NCI-H748 (cell line): ENCODE results near the gene XRCC4.

ENCODE experiments used
- DNase-seq: peaks from one replicate; lab custom pipeline; 2025; ENCODE audit not compliant: unreplicated experiment; lab: John Stamatoyannopoulos, UW

The XRCC4 gene

DNA sequence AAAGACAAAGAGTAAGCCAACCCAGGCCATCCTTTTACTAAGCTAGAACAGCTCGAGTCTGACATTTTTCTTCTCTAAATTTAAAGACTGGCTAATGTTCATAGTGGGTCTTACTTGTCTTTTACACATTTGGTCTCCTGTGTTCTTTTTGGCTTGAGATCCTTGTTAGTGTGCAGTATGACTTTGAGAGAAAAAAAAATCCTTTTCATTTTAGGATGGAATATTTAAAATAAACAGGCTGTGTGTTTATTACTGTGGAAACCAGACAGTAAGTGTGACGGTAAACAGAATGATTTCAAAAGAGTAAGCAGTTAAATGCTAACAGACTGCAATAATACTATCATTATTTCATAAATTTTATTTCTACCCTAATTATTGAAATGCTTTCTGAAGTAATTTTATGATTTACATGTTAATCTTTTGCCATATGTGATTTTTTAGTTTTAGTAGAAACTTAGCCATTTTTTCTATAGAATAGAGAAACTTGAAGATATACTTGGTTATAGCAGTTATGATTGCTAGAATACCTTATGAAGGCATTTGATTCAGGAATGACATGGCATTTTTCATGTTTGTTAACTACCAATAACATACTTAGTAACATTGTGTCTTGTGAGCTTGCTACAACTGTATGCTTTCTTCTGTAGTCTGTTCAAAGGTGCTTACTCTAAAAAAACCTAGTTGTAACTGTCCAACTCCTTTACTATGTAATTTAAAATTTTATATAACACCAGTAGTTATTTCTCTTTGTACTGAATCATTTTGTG, 92.4 kb downstream of the XRCC4 start:
- no peak for DNase-seq

DNA sequence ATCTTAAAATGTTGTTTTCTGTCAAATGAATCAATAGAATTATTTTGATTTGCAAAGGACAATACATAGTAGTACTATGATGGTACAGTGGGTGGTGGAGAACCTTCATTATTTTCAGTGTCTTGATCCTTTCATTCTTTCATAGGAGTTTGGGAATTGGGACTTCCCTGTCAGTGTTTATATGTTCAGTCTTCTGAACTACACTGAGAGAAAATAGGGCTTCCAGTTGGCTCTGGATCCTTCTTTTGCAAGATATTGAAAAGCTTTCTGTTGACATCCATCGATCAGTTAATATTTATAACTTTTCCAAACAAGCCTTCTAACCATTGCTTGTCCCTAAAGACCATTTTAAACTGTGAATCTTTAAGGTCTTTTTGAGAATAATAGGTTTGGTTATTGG, 94.7 kb downstream of the XRCC4 start:
- no peak for DNase-seq

DNA sequence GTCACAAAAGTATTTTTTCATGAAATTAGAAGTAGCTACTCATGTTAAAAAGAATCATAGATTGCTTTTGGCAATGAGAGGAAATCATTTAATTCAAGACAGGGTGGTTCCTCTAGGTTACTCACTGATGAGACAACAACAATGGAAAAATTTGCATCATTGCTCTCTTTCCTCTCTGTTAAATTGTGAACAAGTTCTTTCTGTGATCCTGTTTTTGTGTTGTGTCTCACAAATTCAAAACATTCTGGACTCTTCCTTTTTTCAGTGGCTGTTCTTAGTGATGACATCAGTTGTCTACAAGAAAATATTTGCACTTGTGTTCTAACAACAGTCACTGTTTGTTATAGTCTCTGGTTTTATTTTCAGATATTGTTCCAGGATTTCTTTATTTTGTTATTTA, 95.3 kb downstream of the XRCC4 start:
- no peak for DNase-seq

DNA sequence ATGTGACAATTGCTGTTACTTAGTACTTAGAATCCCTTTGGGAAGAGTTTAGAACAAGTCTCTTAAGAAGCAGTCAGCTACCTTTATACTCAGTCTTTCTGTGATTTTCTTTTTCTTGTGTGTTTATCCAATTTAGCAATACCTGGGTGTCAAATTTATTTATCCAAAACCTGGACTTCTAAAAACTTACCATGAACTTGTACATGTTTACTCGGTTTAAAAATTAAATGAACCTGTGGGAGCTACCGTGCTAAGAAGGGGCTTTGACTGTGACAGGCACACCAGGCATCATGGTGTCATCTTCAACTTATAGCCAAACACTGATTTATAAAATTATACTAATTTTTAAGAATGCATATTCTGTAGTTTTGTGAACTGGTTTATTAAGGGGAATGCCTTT, 96.5 kb downstream of the XRCC4 start:
- DNase-seq = no peak

DNA sequence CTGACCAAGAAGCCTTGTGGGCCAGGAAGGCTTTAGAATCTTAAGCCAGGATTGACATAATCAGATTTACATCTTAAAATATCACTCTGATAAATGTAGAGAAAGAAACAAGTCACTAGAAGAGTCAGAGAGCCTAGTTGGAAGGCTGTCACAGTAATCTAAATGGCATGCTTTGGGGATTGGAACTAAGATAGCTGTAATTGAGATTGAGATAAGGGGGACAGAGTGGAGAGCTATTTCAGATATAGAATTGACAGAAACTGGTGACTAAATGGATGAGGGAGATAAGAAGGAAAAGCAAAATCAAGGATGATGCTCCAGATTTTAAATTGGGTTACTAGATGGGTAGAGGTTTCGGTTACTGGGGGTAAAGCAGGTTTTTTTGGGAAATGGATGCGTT, 100.5 kb downstream of the XRCC4 start:
- no peak for DNase-seq

DNA sequence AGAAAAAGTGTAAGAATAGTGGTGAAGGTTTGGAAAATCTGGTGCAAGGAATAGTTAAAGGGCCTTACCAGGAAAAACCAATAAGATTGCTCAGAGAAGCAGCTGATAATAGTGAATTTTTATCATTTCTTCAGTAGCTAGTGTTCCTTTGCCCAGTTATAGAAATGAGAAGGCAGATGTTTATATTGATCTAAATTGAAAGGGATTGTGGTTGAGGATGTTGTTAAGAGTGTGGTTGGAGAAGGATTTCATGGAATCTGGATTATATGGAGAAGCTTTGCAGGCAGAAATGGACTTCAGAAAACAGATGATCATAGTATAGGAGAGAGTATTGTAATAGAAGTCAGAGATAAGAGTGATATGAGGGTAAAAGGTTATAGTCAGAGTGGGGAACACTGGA, 102.6 kb downstream of the XRCC4 start:
- no peak for DNase-seq

DNA sequence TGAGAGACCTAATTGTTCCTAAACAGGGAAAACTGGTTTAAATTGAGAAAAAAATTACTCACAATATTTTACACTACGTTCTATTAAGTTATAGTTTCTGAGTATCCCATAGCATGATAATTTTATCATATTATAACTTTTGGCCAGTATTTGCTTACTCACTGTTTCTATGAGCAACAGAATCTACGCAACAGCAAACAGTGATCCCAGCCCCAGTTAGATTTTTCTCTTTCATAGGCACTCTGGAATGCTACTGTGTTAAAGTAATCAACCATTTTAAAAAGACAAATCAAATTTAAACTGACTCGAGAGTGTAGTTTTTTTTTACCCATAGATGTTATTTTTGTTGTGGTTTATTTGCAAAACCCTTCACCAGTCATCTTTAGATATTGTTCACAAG, 107.2 kb downstream of the XRCC4 start:
- DNase-seq = no peak

DNA sequence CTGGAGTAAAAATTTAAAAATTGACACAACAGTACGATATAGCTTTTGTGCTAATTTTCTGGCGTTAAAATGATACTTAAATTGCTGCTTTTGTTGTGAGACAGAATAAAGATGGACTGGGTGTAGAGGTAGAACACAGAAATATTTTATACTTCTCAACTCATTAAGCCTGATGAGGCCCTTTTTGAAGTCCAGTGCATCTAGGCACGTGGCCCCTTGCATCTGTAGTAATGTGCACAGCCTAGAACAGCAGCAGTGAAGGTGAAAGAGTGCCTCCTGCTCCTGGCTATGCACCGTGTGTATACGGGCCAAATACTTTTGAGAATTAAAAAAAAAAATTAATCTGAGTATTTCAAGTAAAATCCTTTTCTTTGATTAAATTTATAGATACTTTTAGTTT, 115.6 kb downstream of the XRCC4 start:
- no peak for DNase-seq

DNA sequence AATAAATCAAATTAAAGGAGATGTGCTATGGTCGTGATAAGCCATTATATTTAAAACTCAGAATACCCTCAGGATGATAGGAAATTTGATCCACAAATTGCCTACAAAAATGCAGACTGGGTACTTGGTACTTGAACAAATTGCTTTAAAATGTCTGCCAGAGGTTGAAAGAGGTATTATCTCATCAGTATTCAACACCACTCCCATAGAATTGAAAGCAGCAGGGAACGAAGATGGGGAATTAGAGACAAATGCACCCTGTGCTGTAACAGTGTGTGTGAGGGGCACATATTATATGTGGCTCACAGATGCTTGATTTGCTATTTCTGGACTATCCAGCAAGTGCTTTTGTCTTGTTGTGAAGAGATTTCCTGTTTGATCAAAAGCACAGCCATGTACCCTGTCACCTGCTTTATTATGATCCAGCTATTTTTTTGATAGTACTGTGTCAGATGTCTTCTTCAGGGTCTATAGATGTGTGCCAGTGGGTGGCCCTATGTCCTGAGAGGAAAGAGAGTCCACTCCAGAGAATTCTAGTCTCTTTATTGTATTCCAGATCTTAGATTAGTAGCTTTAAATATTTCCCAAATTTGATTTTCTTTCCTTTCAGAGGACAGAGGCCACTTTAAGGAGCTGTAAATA, 120.1 kb downstream of the XRCC4 start:
- DNase-seq = peak; percentile 98

DNA sequence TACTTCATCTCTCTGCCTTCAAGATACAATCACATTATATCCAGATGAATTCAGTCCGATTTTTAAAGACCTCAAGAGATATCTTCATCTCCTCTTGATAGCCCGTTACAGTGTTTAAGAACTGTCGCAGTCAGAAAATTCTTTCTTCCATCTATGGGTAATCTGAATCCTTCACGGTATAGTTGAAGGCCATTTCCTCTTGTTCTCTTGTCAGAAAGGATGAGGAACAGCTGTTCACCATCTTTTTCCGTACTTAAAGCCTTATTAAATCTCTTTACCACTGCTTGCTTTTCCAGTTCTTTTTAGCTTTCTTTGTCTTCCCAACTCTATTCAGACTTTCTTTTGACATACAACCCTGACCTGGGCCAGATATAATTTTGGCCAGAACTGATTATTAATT, 121.8 kb downstream of the XRCC4 start:
- DNase-seq = peak; percentile 15

DNA sequence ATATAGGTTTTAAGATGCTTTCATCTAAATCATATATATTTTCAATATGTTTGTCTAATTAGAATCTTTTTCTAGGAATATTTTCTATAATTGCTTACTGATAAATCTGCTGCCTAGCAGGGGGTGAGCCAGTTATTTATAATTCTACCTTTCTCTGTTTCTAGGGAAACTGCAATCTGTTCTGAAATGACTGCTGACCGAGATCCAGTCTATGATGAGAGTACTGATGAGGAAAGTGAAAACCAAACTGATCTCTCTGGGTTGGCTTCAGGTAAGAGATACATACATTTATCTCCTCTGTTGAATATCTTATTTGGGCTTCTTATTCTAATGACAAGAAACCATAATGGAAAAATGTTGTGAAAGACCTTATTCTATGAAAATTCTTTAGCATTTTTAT, 127.3 kb downstream of the XRCC4 start:
- DNase-seq = no peak

DNA sequence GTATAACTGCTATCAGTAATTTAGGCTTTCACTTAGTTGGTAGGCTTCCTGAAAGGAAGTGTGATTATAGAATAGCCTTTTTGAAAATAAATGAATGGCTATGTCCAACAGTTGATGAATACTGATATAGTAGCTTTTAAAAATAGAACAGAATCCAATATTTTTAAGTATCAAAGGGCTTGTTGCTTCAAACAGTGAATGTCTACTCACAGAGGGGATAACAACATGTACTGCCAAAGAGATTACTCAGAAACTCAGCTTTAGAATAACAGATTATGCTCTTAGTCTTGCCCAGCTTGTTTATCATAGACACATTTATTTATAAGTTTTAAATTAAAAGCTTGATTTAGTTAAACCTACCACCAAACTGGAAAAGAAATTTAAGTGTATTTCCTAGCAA, 132.6 kb downstream of the XRCC4 start:
- DNase-seq = no peak

DNA sequence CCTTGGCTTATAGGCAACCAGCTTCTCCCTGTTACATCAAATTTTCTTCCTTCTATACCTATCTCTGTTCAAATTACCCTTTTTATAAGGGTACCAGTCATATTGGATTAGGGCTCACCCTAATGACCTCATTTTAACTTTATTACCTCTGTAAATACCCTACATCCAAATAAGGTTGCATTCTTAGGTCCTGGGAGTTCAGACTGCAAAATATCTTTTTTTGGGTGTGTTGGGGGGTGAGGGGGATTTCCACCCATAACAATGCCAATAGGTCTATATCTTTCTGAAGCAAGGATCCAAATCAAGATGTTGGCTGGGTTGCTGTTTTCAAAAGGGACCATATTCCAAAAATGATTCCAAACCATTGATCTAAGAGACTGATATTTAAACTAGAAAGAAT, 141.7 kb downstream of the XRCC4 start:
- DNase-seq = no peak

DNA sequence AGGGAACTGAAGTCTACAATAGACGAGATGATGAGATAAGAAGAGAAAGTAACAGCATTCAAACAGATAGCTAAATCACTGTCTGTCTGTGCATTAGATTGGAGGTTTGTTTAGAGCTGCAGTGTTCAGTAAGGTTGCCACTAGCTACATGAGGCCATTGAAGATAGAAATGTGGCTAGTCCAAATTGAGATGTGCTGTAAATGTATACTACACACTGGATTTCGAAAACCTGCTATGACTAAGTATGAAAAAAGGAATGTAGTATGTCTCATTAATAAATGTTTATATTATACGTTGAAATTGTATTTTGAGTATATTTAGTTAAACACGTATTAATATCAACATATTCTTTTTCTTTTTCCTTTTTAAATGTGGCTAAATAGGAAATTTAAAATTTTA, 142.1 kb downstream of the XRCC4 start:
- DNase-seq = no peak

DNA sequence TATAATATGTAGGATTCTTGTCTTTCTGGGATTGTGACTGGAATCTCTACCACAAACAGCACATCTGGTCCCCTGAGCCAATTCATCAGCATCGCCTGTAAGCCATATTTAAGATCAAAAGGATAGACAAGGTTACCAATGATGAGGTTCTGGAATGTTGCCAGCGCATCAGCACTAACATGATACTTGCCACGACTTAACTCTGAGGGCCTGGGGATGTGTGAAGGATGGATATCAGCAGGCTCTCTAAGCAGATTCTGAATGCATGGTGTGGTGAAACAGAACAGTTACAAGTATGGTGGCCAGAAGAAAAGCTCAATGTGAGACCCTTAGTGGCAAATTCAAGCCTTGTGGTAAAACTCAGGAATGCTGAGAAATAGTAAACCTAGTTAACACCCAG, 143.0 kb downstream of the XRCC4 start:
- peak; percentile 22 for DNase-seq

DNA sequence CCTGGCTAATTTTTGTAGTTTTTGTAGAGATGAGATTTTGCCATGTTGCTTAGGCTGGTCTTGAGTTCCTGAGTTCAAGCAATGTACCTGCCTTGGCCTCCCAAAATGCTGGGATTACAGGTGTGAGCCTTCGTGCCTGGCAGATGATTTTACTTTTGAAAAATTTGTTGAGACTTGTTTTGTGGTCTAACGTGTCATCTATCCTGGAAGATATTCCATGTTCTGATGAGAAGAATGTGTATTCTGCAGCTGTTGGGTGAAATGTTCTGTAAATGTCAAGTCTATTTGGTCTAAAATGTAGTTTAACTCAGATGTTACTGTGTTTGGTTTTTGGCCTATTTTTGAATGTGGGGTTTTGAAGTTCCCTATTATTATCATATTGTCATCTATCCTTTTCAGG, 145.6 kb downstream of the XRCC4 start:
- no peak for DNase-seq

DNA sequence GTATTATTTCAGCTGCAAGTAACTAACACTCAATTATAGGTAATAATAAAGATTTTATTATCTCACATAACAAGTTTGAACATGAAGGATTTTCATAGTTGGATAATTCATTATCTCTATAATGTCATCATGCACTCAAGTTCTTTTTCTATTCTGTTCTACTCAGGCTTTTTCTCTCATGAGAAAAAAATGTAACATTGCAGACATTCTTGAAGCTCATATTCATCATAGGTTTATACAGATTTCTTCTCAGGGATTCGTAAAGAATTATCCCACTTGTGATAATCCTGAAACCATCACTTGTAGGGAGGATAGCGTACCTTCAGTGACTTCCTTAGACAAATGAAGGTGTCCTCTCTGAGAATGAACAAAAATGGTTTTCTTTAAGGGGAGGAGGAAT, 150.3 kb downstream of the XRCC4 start:
- no peak for DNase-seq

DNA sequence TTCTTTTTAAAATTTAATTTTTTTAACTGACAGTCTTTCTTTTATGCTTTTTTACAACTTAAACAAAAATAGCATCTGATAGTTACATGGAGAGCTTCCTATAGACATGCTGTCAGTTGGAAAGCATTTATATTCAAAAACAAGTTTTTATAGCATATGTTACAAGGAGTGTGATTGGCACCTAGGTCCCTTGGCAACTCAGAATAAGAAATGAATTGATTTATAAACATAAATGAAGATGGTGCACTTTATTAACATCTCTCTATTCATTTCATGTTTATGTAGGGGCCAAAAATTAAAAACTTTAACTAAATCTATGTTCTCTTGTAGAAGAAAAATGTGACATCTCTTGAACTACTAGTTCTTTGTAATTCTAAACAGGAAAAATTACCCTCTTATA, 153.2 kb downstream of the XRCC4 start:
- DNase-seq = no peak

DNA sequence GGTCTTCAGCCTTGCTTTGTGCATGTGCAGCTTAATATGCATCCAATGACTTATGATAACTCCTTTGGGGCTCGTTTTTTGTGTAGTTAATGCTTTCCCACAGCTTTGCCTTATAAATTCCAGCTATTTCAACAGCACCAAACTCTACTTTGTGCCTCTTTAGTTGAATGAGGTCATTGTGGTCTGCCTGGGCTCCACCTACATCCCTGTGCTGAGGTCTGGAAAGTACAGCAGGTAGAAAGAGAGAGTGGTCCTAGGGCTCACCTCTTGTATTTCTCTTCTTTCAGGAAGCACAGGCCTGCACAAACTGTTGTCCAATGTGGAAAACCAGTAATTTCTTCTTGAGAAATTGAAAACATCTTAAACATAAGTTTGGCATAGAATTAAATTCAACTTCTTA, 167.2 kb downstream of the XRCC4 start:
- DNase-seq = no peak

DNA sequence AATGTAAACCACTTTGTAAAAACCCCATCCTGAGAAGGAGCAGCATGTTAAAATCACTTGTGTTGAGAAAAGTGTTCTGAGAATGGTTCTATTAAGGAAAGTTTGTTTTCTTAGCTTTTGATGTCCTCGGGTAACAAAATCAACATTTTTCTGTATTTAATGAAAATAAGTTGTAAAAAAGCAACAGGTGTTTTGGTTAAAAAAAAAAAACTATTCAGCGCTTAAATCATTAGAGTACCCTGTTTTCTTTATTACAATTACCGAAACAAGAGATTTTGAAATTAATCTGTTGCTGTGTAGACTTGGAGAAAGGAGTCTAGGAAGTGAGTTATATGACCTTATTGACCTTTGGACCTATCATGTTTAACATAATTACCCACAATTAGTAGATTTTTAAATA, 167.7 kb downstream of the XRCC4 start:
- no peak for DNase-seq

DNA sequence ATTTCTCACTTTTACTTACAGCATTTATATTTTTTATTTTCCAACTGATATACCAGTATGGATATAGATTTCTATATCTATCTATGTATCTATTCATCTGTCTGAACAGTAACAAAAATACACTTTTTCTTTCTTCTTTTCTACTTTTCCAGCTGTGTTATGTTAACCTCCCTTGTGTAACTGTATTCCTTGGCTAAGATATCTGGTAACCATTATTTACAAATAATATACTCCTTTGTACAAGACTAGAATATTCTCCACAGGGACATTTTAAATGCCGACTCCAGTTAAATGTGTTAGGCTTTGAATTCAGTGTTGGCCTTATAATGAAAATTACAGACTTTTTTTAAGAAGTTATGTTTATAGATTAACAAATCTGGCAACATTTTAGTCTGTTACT, 168.7 kb downstream of the XRCC4 start:
- no peak for DNase-seq

DNA sequence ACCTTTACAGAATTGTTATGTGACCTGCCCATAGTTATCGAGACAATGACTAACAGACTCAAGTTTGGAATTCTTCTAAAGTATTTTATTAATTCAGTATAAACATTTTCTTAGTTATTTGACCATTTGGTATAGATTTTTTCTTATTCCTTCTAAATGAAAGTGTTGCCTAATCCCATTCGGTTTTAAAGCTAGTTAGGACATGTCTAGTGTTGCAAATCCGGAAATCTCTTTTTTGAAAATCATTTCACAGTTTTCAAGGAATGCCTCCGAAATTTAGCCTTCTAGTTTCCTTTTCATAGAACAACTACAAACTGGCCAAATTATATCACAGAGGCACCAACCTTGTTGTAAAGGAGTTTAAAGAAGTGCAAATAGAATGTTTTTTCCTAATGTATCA, 171.8 kb downstream of the XRCC4 start:
- DNase-seq = no peak

DNA sequence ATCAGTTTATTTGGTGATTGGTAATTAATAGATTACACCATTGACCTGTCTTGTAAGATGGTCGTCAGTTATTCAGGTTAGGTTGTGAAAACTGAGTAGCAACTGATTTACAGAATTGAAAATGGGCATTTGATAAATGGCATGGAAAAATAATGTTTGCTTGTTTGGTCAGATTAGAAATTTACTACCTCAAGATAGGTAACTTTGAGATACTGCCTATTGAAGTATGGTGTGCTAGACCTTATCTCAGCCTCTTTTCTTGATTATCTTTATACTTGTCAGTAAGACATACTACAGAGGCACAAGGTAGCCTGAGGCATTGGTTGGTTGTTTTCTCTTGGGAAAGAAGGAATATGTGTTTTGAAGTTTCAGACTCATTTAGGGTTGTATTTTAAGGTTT, 174.5 kb downstream of the XRCC4 start:
- DNase-seq = no peak
